HG02973 (cell line): Measurements from ENCODE around the gene BRICD5.
"Not testable (repeated sequence)": the region's sequence is repeated elsewhere in the genome, so short reads cannot be mapped to it uniquely, and the experiment has no call there.

ENCODE experiments used
- ATAC-seq: cut with Tn5 transposase; IDR thresholded peaks from one replicate; pipeline ENCODE4 v1.9.1; 2021; ENCODE audit warnings: moderate library complexity; ENCODE audit not compliant: unreplicated experiment

The BRICD5 gene

GRCh38 chr16:2210386-2211365 lies at the start of gene BRICD5:
TSS of gene BRICD5 (minus strand) at chr16:2210863. CDS start at chr16:2210833, 30 bp downstream.
- ATAC-seq, result no peak

GRCh38 chr16:2260250-2260649 lies 49.6 kb upstream of the BRICD5 start:
- ATAC-seq, result no peak

GRCh38 chr16:2258530-2258929 lies 47.9 kb upstream of the BRICD5 start:
- not testable (repeated sequence) for ATAC-seq

- ATAC-seq, result no peak
These were observed 47.1 kb upstream of the BRICD5 start for GRCh38 chr16:2257726-2258125.

GRCh38 chr16:2256531-2257140 lies 46.0 kb upstream of the BRICD5 start:
- no peak for ATAC-seq

- ATAC-seq, result no peak
These were observed 42.6 kb upstream of the BRICD5 start for GRCh38 chr16:2253293-2253692.

GRCh38 chr16:2252806-2253148 lies 42.1 kb upstream of the BRICD5 start:
- ATAC-seq, result no peak

- peak; percentile 88 for ATAC-seq
These were observed 40.8 kb upstream of the BRICD5 start, which contains the start of gene ECI1 for GRCh38 chr16:2251296-2252111. TSS of gene ECI1 (minus strand) at chr16:2251587. CDS start at chr16:2251566, 21 bp downstream.

- ATAC-seq, result no peak
These were observed 40.1 kb upstream of the BRICD5 start for GRCh38 chr16:2250652-2251295.

- ATAC-seq, result no peak
These were observed 35.7 kb upstream of the BRICD5 start for GRCh38 chr16:2246301-2246885.

GRCh38 chr16:2244926-2245795 lies 34.5 kb upstream of the BRICD5 start:
- no peak for ATAC-seq

- no peak for ATAC-seq
These were observed 33.6 kb upstream of the BRICD5 start for GRCh38 chr16:2244301-2244700.

- no peak for ATAC-seq
These were observed 33.1 kb upstream of the BRICD5 start for GRCh38 chr16:2243781-2244180.

GRCh38 chr16:2243031-2243528 lies 32.4 kb upstream of the BRICD5 start:
- ATAC-seq, result no peak

GRCh38 chr16:2242598-2242997 lies 31.9 kb upstream of the BRICD5 start:
- no peak for ATAC-seq

GRCh38 chr16:2240331-2240730 lies 29.7 kb upstream of the BRICD5 start:
- ATAC-seq, result not testable (repeated sequence)

GRCh38 chr16:2238838-2239675 lies 28.4 kb upstream of the BRICD5 start:
- no peak for ATAC-seq

GRCh38 chr16:2238150-2238837 lies 27.6 kb upstream of the BRICD5 start:
- ATAC-seq, result no peak
